ENCODE measurements around the gene SNX30. TPM values are rescaled to one million over a fixed set of nuclear protein-coding genes. Genes with fewer than 3 reads are reported as not detected.

Gene SNX30
- polyA plus RNA-seq, 4 donors = 12.0 to 21.3 (median 19.4) TPM

DNA sequence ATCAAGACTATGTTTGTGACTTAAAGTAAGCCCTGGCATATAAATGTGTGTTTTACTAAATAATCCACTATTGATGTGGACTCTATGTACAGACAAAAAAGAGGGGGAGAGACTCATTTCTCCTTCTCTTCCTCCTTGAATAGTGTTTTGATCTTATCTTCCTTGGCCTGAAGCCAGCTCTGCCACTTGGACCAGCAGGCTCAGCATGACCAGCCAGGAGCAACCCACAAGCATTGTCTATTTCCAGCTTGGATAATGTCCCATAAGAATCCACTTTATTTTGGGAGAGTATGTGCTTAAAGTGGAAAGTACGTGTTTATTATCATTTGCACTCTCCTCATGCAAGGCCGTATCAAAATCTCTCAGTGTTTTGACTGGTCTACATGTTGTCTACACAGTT is 164.0 kb downstream of the SNX30 start:
- DNase-seq (ENCODE audit: low read depth in 4 of 4, low spot score in 3 of 4) = no peak

GRCh38 chr9:112917047-112917986 is 166.8 kb downstream of the SNX30 start:
- no peak for DNase-seq (ENCODE audit: low read depth in 4 of 4, low spot score in 3 of 4)

GRCh38 chr9:112917987-112918362 is 167.4 kb downstream of the SNX30 start:
- no peak for DNase-seq (ENCODE audit: low read depth in 4 of 4, low spot score in 3 of 4)

DNA sequence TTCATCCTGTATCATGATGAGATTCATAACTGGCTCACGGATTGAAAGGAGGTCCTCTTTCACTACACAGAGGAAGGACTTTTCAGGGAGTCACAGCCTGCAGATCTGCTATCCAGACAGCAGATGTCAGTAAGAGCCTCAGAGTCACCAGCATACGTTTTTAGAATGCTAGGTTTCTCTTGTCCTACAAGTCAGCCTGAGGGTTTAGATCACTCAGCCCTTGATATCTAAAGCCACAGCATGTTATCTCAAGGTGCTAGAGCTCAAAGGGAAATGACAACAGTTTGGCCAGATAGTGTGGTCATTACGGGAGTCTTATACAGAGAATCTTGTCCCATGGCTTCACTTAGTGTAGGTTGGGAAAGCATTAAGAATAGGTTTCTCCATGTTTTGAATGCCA is 171.0 kb downstream of the SNX30 start:
- no peak for DNase-seq (ENCODE audit: low read depth in 4 of 4, low spot score in 3 of 4)

Other genes with a start within 250 kb of the SNX30 start
- gene INIP, start 32.6 kb upstream of the SNX30 start, polyA plus RNA-seq (ENCODE audit: insufficient read length in 4 of 4) = 10 to 100 TPM; 24.9 to 39.0 (median 30.8) TPM
- under 1 TPM in 3 of 4 donors, not detected in 1; 0.10 to 0.47 (median 0.29) TPM for gene SLC46A2, start 140.1 kb downstream of the SNX30 start, polyA plus RNA-seq (ENCODE audit: insufficient read length in 4 of 4)

Data from left renal pelvis (tissue), 4 donors.